Smooth muscle cell (in vitro differentiated cells): ENCODE measurements around the gene LEFTY2. TPM values are rescaled to one million over a fixed set of nuclear protein-coding genes. Genes with fewer than 3 reads are reported as not detected.

Experiments used
- DNase-seq: peaks from one replicate; lab custom pipeline; 2025; ENCODE audit not compliant: unreplicated experiment; lab: John Stamatoyannopoulos, UW
- H2AFZ ChIP-seq: fragments of 200-600 bp; sonication (generic); 2 replicates; pipeline ENCODE4 v1.6.0; 2016; ENCODE audit warnings: antibody characterized with exemption, low read depth, mild to moderate bottlenecking
- H3F3A ChIP-seq: fragments of 200-600 bp; sonication (generic); 2 replicates; pipeline ENCODE4 v1.6.0; 2017; ENCODE audit warnings: antibody characterized with exemption, low read depth
- H3K27ac ChIP-seq: fragments of 200-600 bp; sonication (generic); 2 replicates; pipeline ENCODE4 v1.5.1; 2016; ENCODE audit warnings: low read depth, mild to moderate bottlenecking
- H3K27me3 ChIP-seq: fragments of 200-600 bp; sonication (generic); 2 replicates; pipeline ENCODE4 v1.6.1; 2016; ENCODE audit warnings: low read depth, mild to moderate bottlenecking
- H3K36me3 ChIP-seq: fragments of 200-600 bp; sonication (generic); 2 replicates; pipeline ENCODE4 v1.5.1; 2016; ENCODE audit warnings: low read depth
- H3K4me1 ChIP-seq: fragments of 200-600 bp; sonication (generic); 2 replicates; pipeline ENCODE4 v1.5.1; 2016; ENCODE audit warnings: low read depth
- H3K4me2 ChIP-seq: fragments of 200-600 bp; sonication (generic); 2 replicates; pipeline ENCODE4 v1.6.0; 2016; ENCODE audit warnings: mild to moderate bottlenecking
- H3K4me3 ChIP-seq: fragments of 200-600 bp; sonication (generic); 2 replicates; pipeline ENCODE4 v1.5.1; 2016; ENCODE audit warnings: mild to moderate bottlenecking
- H3K79me2 ChIP-seq: fragments of 200-600 bp; sonication (generic); 2 replicates; pipeline ENCODE4 v1.6.0; 2016; ENCODE audit warnings: low read depth, mild to moderate bottlenecking
- H3K9ac ChIP-seq: fragments of 200-600 bp; sonication (generic); 2 replicates; pipeline ENCODE4 v1.6.0; 2016; ENCODE audit warnings: low read depth
- H3K9me3 ChIP-seq: fragments of 200-600 bp; sonication (generic); replicated peaks from 2 replicates; pipeline ENCODE4 v1.5.1; 2016; ENCODE audit warnings: low read depth
- H4K20me1 ChIP-seq: fragments of 200-600 bp; sonication (generic); 2 replicates; pipeline ENCODE4 v1.6.0; 2016; ENCODE audit warnings: low read depth
- WGBS: methylation state at CpG from one replicate; pipeline ENCODE4 v1.1.7; 2016; ENCODE audit warnings: low lambda C conversion rate; 5-methylcytosine and 5-hydroxymethylcytosine counted together
- polyA plus RNA-seq: library from polyadenylated mRNA; unstranded; fragments of >200 nt; fragmentation: Nextera tagmentation; extraction: Ambion mirVana; gene quantifications from 2 replicates; pipeline ENCODE4 v1.2.1, GENCODE V29; 2016
- total RNA-seq: library from RNA; depleted of rRNA; stranded (reverse); fragments of >200 nt; gene quantifications from 2 replicates; pipeline ENCODE4 v1.2.3, GENCODE V29; 2014
- TF ChIP-seq, protein P1 (sequence below): fragments of 200-600 bp; sonication (generic); IDR thresholded peaks from 2 replicates; pipeline ENCODE4 v1.5.1; 2017; ENCODE audit warnings: borderline replicate concordance, mild to moderate bottlenecking, antibody characterized with exemption; ENCODE audit not compliant: insufficient read depth, poor library complexity, severe bottlenecking

Gene LEFTY2
- total and polyA plus RNA-seq, 2 experiments from 2014 or later: 0.09 to 0.25 TPM

DNA sequence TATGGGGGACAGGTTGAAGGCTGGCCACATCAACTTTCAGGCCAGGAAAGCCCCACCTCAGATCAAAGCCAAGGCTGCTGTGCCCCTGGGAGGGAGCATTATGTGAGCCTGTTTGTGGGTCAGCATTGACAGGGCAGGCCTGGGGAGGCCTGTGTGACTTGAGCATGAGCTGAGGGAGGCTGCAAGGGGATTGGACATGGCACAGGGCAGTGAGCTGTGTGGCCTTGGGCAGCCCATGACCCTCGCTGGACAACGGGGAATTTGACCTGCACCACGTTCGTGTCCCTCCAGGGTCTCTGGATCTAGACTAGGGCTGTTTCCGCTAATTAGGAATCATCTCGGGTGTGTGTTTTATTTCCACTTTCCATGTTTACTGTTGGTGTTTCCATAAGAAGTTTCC, 34.6 kb downstream of the LEFTY2 start:
- Histone ChIP-seq H3K4me1 (no peaks in the 10 kb centered on the region), H3K4me3 (no peak overlapping the region), H3K4me2 (no peak overlapping the region), H2AFZ (no peak overlapping the region), H4K20me1 (no peaks in the 10 kb centered on the region), H3K79me2 (no peaks in the 10 kb centered on the region), H3K27me3 (no peaks in the 10 kb centered on the region), H3K9me3 (no peaks in the 10 kb centered on the region), H3F3A (no peaks in the 10 kb centered on the region), H3K36me3 (no peaks in the 10 kb centered on the region), H3K9ac (no peak overlapping the region), H3K27ac (no peak overlapping the region)
- 92% methylated on average over 6 of the region's 6 CpGs for WGBS
- no peak for DNase-seq
- TF ChIP-seq, protein P1, sequence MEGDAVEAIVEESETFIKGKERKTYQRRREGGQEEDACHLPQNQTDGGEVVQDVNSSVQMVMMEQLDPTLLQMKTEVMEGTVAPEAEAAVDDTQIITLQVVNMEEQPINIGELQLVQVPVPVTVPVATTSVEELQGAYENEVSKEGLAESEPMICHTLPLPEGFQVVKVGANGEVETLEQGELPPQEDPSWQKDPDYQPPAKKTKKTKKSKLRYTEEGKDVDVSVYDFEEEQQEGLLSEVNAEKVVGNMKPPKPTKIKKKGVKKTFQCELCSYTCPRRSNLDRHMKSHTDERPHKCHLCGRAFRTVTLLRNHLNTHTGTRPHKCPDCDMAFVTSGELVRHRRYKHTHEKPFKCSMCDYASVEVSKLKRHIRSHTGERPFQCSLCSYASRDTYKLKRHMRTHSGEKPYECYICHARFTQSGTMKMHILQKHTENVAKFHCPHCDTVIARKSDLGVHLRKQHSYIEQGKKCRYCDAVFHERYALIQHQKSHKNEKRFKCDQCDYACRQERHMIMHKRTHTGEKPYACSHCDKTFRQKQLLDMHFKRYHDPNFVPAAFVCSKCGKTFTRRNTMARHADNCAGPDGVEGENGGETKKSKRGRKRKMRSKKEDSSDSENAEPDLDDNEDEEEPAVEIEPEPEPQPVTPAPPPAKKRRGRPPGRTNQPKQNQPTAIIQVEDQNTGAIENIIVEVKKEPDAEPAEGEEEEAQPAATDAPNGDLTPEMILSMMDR: no peak

DNA sequence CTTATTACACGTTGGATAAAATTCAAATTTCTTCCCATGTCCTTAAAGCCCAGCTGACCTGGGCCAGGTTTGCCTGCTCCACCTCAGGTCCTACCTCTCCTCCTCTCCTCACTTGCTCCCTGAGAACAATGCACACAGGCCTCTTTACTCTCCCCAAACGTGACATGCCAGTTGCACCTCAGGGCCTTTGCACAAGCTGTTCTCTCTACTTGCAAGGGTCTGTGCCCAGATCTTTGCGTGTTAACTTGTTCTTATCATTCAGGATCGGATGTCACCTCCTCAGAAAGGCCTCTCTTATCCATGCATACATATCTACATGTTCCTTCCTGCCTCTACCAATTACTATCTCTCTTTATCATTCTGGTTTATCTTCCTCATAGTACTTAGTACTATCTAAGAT, 37.4 kb downstream of the LEFTY2 start:
- Histone ChIP-seq H3K9me3 (no peaks in the 10 kb centered on the region), H3K4me3 (no peak overlapping the region), H2AFZ (no peak overlapping the region), H3K27ac (no peak overlapping the region), H3F3A (no peaks in the 10 kb centered on the region), H3K36me3 (no peaks in the 10 kb centered on the region), H3K27me3 (no peaks in the 10 kb centered on the region), H3K9ac (no peak overlapping the region), H3K4me1 (peaks cover 8% of the 10 kb centered on the region), H3K4me2 (no peak overlapping the region), H3K79me2 (no peaks in the 10 kb centered on the region), H4K20me1 (no peaks in the 10 kb centered on the region)
- TF ChIP-seq, protein P1: no peak
- no peak for DNase-seq
- WGBS: 83% methylated on average over 4 of the region's 4 CpGs

DNA sequence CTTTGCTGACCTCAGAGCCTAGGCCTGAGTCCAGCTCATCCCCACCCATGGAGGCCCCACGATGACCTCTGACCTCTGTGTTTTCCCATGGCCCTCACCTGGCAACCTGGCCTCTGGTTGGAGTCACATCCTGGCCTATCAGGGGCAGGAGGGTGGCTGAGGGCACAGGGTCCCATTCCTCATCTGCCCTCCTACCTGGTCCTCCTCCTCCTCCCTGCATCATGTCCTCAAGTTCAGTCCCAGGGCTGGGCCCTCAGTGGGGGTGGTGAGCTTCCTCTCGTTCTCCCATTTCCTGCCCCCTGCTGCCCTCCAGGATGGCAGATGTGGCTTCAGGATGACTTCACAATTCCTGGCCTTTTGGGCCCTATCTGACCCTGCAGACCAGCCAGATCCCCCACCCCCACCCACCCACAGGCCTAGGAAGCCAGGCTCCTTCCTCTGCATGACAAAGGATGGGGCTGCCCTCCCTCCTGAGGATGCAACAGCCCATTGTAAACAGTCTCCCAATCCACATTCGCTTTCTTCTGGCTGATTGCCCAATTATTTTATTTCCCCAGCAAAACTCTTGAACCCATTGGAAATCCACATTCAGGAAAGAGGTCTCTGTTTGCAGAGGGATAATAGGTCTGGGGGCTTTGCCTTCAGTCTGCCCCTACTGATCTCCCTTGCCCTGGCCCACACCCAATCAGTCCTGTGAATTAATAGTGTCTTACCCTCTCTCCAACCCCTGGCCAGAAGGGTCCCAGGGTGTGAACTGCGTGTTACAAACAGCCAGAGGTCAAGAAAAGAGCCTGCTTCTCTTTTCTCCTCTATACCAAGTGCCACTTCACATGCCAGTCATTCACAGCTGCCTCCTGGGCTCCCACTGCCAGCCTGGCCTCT, 41.7 kb downstream of the LEFTY2 start:
- no peaks in the 10 kb centered on the region for H3F3A ChIP-seq
- TF ChIP-seq, protein P1: no peak
- H4K20me1 ChIP-seq: no peaks in the 10 kb centered on the region
- WGBS: 25% methylated on average over 4 of the region's 4 CpGs
- H3K27ac ChIP-seq: no peak overlapping the region
- no peak overlapping the region for H3K4me2 ChIP-seq
- no peaks in the 10 kb centered on the region for H3K36me3 ChIP-seq
- no peaks in the 10 kb centered on the region for H3K27me3 ChIP-seq
- peaks cover 8% of the 10 kb centered on the region for H3K4me1 ChIP-seq
- H3K9ac ChIP-seq: no peak overlapping the region
- H2AFZ ChIP-seq: no peak overlapping the region
- H3K4me3 ChIP-seq: no peak overlapping the region
- no peak for DNase-seq
- H3K9me3 ChIP-seq: no peaks in the 10 kb centered on the region
- no peaks in the 10 kb centered on the region for H3K79me2 ChIP-seq
